CD4-positive, alpha-beta T cell treated with Interleukin-15 for 4 hours (primary cell): ENCODE results near the gene SLC25A23.
"Not testable (repeated sequence)": the region's sequence is repeated elsewhere in the genome, so short reads cannot be mapped to it uniquely, and the experiment has no call there.

ENCODE experiments used
- DNase-seq: peaks from one replicate; pipeline ENCODE4 v3.0.0-alpha.2; 2020; ENCODE audit warnings: low spot score

The SLC25A23 gene

DNA sequence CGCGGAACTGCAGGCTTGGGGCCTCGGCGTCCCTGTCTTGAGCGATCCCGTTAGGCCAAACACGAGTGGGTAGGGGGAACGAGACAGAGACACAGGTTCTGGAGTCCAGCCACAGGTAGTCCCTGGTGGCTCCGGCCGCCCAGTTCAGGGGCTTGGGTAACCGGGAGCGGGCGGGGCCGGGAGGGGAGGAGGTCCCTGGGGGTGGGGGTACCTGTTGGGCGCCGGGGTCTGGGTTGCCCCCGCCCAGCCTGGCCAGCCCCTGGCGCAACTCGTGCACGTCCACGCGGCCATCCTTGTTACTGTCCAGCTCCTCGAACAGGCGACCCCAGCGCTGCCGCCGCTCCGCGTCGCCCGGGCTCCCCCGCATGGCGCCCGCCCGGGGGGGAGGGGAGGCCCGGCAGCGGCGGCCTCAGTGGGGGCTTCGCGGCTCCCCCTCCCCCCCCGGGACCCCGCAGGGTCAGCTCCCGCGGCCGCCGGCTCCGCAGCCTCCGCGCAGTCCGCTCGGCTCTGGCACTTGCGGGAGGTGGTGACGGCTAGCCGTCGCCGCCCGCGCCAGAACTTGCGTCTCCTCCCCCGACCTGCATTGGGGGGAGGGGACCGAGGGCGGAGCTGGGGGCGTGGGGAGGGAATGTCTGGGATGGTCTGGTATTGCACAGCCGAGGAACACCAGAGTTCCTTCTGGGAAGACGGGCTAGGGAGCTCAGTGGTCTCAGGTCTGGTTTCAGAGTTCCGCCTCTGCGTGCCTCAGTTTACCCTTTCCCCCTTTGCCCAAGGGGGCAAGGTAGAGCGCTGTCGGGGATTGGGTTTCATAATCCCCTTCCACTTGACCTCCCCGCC is at the start of gene SLC25A23:
Gene SLC25A23 (minus strand): TSS at position 531 of the 837 bp plus-strand sequence. CDS start 164 bp downstream, at position 367.
- peak; percentile 57 for DNase-seq

DNA sequence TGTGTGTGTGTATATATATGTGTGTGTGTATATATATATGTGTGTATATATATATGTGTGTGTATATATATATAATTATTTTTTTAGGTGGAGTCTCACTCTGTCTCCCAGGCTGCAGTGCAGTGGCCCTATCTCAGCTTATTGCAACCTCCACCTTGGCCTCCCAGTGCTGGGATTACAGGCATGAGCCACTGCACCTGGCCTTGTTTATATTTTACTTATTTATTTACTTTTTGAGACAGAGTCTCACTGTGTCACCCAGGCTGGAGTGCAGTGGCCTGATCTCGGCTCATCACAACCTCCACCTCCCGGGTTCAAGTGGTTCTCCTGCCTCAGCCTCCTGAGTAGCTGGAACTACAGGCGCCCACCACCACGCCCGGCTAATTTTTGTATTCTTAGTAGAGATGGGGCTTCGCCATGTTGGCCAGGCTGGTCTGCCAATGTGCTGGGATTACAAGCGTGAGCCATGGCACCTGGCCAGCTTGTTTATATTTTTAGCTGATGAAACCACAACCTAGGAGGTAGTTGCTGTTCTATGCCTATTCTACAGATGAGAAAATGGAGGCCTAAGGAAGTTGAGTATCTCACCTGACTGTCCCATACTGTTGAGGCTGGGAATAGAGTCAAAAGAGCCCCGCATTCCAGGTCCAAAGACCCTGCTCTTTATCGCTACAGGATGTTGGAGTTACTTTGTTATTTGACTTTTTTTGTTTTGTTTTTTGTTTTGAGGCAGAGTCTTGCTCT is 48.6 kb upstream of the SLC25A23 start:
- DNase-seq: not testable (repeated sequence)

DNA sequence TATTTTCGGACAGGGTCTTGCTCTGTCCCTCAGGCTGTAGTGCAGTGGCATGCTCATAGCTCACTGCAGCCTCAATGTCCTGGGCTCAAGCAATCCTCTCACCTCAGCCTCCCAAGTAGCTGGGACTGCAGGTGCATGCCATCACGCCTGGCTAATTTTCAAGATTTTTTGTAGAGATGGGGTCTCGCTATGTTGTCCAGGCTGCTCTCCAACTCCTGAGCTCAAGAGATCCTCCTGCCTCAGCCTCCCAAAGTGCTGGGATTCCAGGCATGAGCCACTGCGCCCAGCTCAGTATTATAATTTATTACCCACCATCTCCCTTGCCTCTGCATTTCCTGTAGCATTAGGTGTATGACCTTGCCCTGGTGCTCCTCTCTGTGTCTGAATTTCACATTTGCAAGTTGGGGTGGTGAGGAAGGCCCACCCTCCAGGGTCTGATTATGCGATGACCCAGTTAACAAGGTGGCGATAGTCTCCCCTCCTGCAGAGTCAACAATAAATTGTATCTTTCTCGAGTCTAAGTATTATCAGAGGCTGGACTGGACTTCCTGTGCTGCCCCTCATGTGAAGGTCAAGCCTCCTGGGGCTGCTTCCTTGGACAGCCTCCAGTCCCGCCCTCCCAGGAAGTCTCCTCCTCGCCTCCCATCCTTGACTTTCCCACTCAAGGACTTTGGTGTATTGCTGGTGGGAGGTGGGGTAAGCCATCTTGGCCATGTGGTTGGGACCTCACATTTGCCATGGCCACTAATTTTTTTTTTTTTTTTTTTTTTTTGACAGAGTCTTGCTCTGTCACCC is 44.0 kb upstream of the SLC25A23 start:
- no peak for DNase-seq

DNA sequence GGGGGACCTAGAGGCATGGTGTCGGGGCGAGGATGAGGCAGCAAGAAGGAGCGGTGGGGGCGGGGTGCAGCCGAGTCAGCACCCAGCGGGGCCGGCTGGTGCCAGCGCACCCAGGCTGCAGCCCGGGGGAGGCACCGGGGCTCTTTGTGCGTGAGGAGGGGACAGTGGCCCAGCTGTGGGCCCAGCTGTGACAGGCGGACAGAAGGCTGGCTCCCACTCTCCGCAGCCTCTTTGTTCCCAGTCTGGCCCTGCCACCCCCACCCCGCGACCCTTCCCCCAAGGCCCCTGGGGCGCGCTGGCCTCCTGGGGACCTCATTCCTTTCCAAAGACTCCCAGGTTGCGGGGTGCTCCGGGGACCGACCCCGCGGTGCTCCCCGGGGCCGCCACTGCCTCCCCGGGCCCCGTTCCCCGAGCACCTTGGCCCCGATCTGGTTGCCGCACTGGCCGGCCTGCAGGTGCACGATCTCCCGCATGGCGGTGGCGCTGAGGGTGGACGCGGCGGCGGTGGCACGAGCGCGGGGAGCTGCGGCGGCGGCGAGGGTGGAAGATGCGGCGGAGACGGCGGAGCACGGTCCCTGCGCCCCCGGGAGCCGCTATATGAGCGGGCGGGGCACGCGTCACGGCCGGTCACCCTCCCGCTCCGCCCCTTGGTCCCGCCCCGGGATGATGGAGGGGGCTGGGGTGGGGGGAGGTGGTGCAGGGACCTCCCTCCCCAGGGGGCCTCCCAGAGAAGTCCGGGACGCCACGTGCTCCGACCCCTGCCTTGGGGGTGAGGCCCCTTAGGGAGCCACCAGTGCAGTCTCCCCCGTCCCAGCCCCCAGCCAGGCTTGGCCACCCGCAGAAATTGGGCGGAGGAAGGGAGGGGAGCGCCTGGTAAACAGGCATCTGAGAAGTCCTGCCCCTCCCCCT is 42.4 kb upstream of the SLC25A23 start, which contains the start of gene TUBB4A:
Gene TUBB4A (minus strand): TSS at position 570 of the 909 bp plus-strand sequence. CDS start 97 bp downstream, at position 473.
- peak; percentile 31 for DNase-seq

DNA sequence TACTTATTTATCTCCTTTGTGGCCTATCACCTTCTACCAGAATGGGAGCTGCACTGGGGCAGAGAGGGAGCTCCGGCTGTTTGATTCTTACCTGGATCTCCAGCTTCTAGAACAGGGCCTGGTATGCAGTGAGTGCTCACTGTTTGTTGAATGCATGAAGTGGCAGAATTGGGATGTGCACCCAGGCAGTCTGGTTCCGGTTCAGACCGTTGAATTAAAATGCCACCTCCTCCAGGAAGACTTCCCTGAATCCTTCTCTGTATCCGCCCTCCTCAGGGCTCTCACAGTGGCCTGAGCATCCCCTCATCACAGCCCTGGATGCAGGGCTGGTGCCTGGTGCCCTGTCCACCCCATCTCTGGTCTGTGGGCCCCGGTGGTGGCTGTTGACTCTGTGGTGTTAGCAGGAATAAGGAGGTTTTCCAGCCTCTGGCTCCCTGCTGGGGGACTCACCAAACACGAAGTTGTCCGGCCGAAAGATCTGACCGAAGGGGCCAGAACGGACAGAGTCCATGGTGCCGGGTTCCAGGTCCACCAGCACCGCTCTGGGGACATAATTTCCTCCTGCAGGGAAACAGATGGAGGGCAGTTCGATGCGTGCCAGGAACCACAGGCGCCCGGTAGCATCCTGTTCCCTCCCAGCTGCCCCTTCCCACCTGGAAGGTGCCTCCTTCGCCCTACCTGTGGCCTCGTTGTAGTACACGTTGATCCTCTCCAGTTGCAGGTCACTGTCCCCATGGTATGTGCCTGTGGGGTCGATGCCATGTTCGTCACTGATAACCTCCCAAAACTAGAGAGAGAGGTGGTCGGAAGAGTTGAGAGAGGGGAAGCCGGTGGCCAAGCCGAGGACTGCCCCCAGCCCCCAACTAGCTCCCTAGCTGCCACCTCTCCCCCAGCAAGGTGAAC is 41.5 kb upstream of the SLC25A23 start:
- no peak for DNase-seq

GRCh38 chr19:6499052-6499790 is 39.6 kb upstream of the SLC25A23 start:
- no peak for DNase-seq

DNA sequence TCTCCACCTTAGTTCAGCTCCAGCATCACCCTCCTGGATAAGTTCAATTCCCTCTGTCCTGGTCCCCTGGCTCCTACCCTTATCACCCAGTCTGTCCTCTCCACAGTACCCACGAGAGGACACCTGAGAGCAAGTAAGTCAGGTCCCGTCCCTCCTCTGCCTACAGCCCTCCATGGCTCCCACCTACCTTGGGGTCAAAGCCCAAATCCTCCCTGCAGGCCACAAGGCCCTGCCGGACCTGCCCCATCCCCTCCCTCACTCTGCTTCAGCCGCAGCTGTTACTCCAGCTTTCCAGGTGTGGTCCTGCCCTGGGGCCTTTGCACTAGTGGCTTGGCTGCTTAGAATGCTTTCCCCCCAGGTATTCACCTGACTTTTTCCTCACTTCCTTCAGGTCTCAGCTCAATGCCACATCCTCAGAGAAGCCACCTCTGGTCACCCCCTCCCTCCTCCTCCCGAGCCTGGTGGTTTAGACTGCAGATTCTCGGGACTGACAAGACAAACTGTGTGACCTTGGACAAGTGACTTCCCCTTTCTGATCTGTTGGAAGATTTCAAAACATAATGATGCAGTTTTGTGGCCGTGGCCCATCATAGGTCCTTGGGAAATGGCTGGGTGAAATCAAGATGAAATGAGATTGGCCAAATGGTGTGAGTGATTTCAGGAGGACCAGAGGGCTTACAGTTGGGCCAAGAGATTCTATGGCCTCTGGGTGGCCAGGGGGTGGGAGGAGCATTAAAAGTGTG is 38.9 kb upstream of the SLC25A23 start:
- DNase-seq: no peak

DNA sequence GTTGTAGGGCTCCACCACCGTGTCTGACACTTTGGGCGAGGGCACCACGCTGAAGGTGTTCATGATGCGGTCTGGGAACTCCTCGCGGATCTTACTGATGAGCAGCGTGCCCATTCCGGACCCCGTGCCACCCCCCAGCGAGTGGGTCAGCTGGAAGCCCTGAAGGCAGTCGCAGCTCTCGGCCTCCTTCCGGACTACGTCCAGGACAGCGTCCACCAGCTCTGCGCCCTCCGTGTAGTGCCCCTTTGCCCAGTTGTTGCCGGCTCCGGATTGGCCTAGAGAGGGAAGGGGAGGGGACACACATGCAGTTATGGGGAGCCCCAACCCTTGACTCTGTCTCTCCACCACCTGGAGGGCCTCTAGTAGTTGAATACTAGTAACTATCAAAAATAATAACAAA is 36.4 kb upstream of the SLC25A23 start:
- no peak for DNase-seq

DNA sequence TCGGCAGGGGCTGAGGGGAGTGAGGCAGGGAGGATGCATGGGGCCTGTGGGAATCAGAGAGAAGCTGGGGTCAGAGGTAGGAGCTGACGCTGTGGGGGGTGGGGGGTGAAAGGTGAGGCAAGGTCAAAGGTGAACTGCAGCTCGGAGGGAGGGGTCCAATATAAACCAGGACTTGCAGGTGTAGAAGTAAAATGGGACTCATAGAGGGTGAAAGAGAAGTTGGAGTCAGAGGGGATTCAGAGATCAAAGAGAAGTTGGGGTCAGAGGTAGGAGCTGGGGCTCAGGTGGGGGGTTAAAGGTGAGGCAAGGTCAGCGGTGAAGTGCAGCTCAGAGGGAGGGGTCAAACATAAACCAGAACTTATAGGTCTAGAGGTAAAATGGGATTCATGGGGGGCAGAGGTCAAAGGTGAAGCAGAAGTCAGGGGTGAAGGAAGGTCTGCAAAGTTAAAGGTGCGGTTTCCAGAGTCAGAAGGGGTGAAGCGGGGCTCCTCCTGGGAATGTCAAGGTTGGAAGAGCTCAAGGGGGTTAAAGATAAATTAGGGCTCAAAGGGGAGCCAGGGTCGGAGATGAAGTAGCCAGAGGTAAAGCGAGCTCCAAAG is 34.9 kb upstream of the SLC25A23 start:
- no peak for DNase-seq

GRCh38 chr19:6491802-6492592 is 32.4 kb upstream of the SLC25A23 start:
- no peak for DNase-seq

DNA sequence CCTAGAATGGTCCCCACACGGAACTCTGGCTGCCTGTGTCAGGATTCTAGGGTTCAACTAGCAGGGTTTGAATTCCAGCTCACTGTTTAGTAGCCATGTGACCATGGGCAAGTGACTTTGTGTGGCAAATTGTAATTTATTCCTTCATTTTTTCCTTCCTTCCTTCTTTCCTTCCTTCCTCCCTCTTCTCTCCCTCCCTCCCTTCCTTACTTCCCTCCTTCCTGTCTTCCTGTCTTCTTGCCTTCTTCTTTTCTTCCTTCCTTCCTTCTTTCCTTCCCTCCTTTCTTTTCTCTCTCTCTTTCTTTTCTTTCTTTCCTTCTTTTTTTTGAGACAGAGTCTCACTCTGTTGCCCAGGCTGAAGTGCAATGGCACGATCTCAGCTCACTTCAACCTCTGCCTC is 30.5 kb upstream of the SLC25A23 start:
- DNase-seq: no peak

GRCh38 chr19:6489278-6490061 is 29.9 kb upstream of the SLC25A23 start:
- peak; percentile 28 for DNase-seq

DNA sequence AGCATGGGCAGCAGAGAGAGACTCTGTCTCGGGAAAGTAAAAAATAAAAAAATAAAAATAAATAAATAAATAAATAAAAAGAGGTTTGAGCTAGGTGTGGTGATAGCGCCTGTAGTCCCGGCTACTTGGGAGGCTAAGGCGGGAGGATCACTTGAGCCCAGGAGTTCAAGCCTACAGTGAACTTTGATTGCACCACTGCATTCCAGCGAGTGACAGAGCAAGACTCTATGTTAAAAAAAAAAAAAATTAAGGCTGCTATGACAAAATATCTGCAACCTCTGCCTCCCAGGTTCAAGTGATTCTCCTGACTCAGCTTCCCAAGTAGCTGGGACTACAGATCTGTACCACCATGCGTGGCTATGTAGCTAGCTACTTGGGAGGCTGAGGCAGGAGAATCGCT is 25.2 kb upstream of the SLC25A23 start:
- no peak for DNase-seq

DNA sequence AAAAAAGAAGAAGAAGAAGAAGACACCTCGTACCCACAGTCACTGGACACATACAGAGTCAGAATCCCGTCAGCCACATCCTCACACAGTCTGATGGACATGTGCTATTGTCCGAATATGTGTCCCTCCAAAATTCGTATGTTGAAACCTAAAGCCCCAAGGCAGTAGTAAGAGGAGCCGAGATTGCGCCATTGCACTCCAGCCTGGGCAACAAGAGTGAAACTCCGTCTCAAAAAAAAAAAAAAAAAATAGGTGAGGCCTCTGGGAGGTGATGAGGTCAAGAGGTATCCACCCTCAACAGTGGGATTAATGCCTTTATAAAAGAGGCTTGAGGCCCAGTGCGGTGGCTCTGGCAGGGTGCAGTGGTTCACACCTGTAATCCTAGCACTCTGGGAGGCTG is 24.6 kb upstream of the SLC25A23 start:
- DNase-seq: no peak

- no peak for DNase-seq
Measured at GRCh38 chr19:6483235-6483634, 23.6 kb upstream of the SLC25A23 start.

- DNase-seq: peak; percentile 9
Measured at GRCh38 chr19:6482343-6482686, 22.7 kb upstream of the SLC25A23 start.
